ENCODE data around the gene SNX5. TPM values are rescaled to one million over a fixed set of nuclear protein-coding genes. Genes with fewer than 3 reads are reported as not detected.

Gene SNX5
- total RNA-seq, 2 donors from 2014 or later: 48.3 to 84.8 TPM

DNA sequence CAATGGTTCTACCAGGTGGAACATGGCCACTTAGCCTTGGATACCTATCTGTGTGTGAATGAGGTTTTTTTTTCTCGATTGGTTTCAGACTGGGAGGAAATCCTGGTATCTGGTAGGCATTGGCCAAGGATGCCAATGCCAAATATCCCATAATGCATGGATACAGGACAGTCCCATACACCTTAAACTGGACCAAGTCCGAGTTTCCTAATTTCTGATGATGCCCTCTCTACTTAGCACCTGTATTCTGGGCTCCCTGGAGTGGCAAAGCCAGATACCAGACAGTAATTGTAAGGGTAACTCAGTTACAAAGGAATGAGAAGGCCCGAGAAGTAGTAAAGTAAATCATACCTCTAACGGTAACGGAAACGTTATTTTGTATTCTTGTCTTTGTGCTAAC lies 17.9 kb downstream of the SNX5 start:
- H3K27me3 ChIP-seq (replicated peaks; ENCODE audit: insufficient read depth): no peaks in the 10 kb centered on the region
- H3K4me1 ChIP-seq (replicated peaks): no peaks in the 10 kb centered on the region
- H3K36me3 ChIP-seq: peaks cover 0 to 7% of the 10 kb centered on the region in 2 donors
- H3K27ac ChIP-seq: no peak overlapping the region
- no peak for DNase-seq (ENCODE audit: low spot score)
- 83% methylated on average over 6 of the region's 6 CpGs for WGBS
- intact Hi-C loops (cut with DNase I): no loop called here
- H3K9me3 ChIP-seq: no peaks in the 10 kb centered on the region
- no peak overlapping the region for H3K4me3 ChIP-seq
- TF ChIP-seq POLR2A (IDR thresholded peaks at IDR 0.05) (no peak), POLR2AphosphoS5 (IDR thresholded peaks at IDR 0.05) (no peak)
- TF ChIP-seq, protein P1, sequence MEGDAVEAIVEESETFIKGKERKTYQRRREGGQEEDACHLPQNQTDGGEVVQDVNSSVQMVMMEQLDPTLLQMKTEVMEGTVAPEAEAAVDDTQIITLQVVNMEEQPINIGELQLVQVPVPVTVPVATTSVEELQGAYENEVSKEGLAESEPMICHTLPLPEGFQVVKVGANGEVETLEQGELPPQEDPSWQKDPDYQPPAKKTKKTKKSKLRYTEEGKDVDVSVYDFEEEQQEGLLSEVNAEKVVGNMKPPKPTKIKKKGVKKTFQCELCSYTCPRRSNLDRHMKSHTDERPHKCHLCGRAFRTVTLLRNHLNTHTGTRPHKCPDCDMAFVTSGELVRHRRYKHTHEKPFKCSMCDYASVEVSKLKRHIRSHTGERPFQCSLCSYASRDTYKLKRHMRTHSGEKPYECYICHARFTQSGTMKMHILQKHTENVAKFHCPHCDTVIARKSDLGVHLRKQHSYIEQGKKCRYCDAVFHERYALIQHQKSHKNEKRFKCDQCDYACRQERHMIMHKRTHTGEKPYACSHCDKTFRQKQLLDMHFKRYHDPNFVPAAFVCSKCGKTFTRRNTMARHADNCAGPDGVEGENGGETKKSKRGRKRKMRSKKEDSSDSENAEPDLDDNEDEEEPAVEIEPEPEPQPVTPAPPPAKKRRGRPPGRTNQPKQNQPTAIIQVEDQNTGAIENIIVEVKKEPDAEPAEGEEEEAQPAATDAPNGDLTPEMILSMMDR (IDR thresholded peaks at IDR 0.05): no peak

DNA sequence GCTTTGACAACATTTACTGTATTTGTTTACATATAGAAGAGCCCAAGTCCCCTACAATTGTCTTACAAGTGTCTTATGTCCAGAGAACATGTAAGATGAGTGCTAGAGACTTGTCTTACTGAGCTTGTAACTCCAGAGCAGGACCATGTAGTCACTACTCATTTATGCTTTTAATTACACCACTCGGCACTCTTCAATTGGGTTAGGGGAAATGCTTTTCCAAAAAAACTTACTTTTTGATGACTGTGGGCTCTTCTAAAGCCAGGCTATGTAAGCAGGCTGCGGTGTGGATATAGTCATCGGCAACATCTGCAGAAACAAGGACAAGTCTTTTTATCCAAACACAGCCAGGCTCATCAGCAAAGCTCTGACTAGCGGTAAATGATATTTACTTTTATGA lies 18.7 kb downstream of the SNX5 start:
- no peak for DNase-seq (ENCODE audit: low spot score)
- Histone ChIP-seq H3K27ac (no peak overlapping the region), H3K36me3 (peaks cover 0 to 7% of the 10 kb centered on the region in 2 donors), H3K4me3 (no peak overlapping the region), H3K27me3 (replicated peaks; ENCODE audit: insufficient read depth) (no peaks in the 10 kb centered on the region), H3K9me3 (no peaks in the 10 kb centered on the region), H3K4me1 (replicated peaks) (no peaks in the 10 kb centered on the region)
- TF ChIP-seq, protein P1 (IDR thresholded peaks at IDR 0.05): no peak
- TF ChIP-seq POLR2AphosphoS5 (IDR thresholded peaks at IDR 0.05) (no peak), POLR2A (IDR thresholded peaks at IDR 0.05) (no peak)
- WGBS: 94% methylated on average over 4 of the region's 4 CpGs
- intact Hi-C loops (cut with DNase I): loop anchor here (5.0 kb wide), 1 partner anchor 42 kb away; no protein-coding TSS in a partner anchor

DNA sequence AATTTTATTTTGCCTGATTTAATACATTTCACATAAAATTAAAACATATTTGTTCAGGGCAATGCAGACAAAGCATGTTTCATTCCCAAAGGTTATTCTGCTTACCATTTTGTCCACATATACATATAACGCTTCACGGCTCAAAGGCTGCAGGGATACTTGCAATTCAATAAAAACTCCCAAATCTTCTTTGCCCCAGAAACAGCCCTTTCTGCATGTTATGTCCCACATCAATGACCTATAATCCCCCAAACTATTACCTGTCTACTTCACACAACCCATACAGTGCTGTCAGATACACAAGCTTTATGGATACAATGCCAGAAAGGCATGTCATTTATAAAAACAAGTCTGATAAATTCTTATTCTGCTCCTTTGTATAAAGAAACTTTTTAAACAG lies 20.2 kb downstream of the SNX5 start:
- Histone ChIP-seq H3K27me3 (replicated peaks; ENCODE audit: insufficient read depth) (no peaks in the 10 kb centered on the region), H3K4me1 (replicated peaks) (no peaks in the 10 kb centered on the region), H3K4me3 (no peak overlapping the region), H3K36me3 (peaks cover 0 to 7% of the 10 kb centered on the region in 2 donors), H3K27ac (no peak overlapping the region), H3K9me3 (no peaks in the 10 kb centered on the region)
- intact Hi-C loops (cut with DNase I): loop anchor here (5.0 kb wide), 1 partner anchor 44 kb away; no protein-coding TSS in a partner anchor
- no peak for DNase-seq (ENCODE audit: low spot score)
- TF ChIP-seq, protein P1 (IDR thresholded peaks at IDR 0.05): no peak
- TF ChIP-seq POLR2A (IDR thresholded peaks at IDR 0.05) (no peak), POLR2AphosphoS5 (IDR thresholded peaks at IDR 0.05) (no peak)
- 96% methylated on average over 2 of the region's 2 CpGs for WGBS

DNA sequence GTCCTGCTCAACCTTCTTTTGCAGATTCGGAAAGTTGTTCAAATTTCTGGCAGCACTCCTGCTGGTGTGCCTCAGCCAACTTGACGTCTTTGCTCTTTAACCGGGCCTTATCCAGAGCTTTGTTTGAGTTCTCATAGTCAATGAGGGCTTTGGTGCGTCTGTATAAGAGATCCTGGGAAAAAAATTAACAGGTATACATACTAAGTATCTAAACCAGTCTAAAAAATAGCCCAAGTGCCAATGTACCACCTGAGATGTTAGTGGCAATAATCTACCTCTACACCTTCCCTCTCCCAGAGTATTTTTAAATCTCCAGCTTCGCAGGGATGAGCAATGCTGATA lies 21.1 kb downstream of the SNX5 start:
- Histone ChIP-seq H3K4me1 (replicated peaks) (no peaks in the 10 kb centered on the region), H3K36me3 (peaks cover 0 to 7% of the 10 kb centered on the region in 2 donors), H3K27me3 (replicated peaks; ENCODE audit: insufficient read depth) (no peaks in the 10 kb centered on the region), H3K9me3 (no peaks in the 10 kb centered on the region), H3K27ac (no peak overlapping the region), H3K4me3 (no peak overlapping the region)
- DNase-seq (ENCODE audit: low spot score): no peak
- TF ChIP-seq, protein P1 (IDR thresholded peaks at IDR 0.05): no peak
- TF ChIP-seq POLR2AphosphoS5 (IDR thresholded peaks at IDR 0.05) (no peak), POLR2A (IDR thresholded peaks at IDR 0.05) (no peak)
- 65% methylated on average over 5 of the region's 5 CpGs for WGBS
- intact Hi-C loops (cut with DNase I): loop anchor here (5.0 kb wide), 1 partner anchor 45 kb away; no protein-coding TSS in a partner anchor

Measured in prostate gland (tissue), 2 donors.